IMR-90 (cell line): Measurements from ENCODE around the gene KCNIP1. TPM values are rescaled to one million over a fixed set of nuclear protein-coding genes. Genes with fewer than 3 reads are reported as not detected.

Source experiments
- ATAC-seq: fragments of 200-7000 bp; cut with Tn5 transposase; 2 replicates; pipeline ENCODE4 v1.9.1; 2020; ENCODE audit warnings: low read depth, mild to moderate bottlenecking, moderate library complexity
- BruUV-seq: library from RNA; stranded (reverse); fragments of 400-500 nt; replicated peaks from 2 replicates; lab custom pipeline; 2021; lab: Mats Ljungman, UMichigan
- CTCF ChIA-PET: fragments of 300-600 bp; formaldehyde crosslinking; extraction: SDS; loops from one replicate; lab custom pipeline; 2021; ENCODE audit warnings: antibody characterized with exemption; lab: Yijun Ruan, JAX
- POLR2A ChIA-PET: fragments of 300-600 bp; sonication (Branson Sonifier 250); formaldehyde crosslinking; loops from one replicate; lab custom pipeline; 2022; ENCODE audit warnings: antibody characterized with exemption; ENCODE audit not compliant: unreplicated experiment; lab: Charles Lee
- DNase-seq: peaks from one replicate; pipeline ENCODE4 v3.0.0; 2013
- H2AFZ ChIP-seq: replicated peaks from 2 replicates; pipeline ENCODE3; 2013; ENCODE audit warnings: low read length, mild to moderate bottlenecking; ENCODE audit not compliant: poor library complexity
- H2AK5ac ChIP-seq: 2 replicates; pipeline ENCODE4 v1.6.1; 2013; ENCODE audit warnings: low read depth, low read length, inconsistent platforms
- H2AK9ac ChIP-seq: replicated peaks from 2 replicates; pipeline ENCODE3; 2013; ENCODE audit warnings: mild to moderate bottlenecking, low read depth, low read length, moderate library complexity; ENCODE audit not compliant: poor library complexity
- H2BK120ac ChIP-seq: 2 replicates; pipeline ENCODE4 v1.6.1; 2013; ENCODE audit warnings: low read depth, low read length, inconsistent platforms
- H2BK15ac ChIP-seq: 3 replicates; pipeline ENCODE4 v1.6.1; 2013; ENCODE audit warnings: low read depth, low read length, inconsistent platforms
- H2BK20ac ChIP-seq: 2 replicates; pipeline ENCODE4 v1.6.1; 2013; ENCODE audit warnings: low read depth, mild to moderate bottlenecking, inconsistent platforms, low read length, moderate library complexity
- H2BK5ac ChIP-seq: 2 replicates; pipeline ENCODE4 v1.6.1; 2013; ENCODE audit warnings: mild to moderate bottlenecking, low read depth, low read length, inconsistent platforms; ENCODE audit not compliant: poor library complexity, severe bottlenecking
- H3K14ac ChIP-seq: replicated peaks from 2 replicates; pipeline ENCODE4 v1.6.1; 2013; ENCODE audit warnings: low read depth, low read length, inconsistent platforms
- H3K18ac ChIP-seq: 2 replicates; pipeline ENCODE4 v1.6.1; 2013; ENCODE audit warnings: low read depth, low read length, control low read depth
- H3K23ac ChIP-seq: 2 replicates; pipeline ENCODE4 v1.6.1; 2013; ENCODE audit warnings: low read depth, low read length, inconsistent platforms
- H3K27ac ChIP-seq: 2 replicates; pipeline ENCODE4 v1.5.1; 2013; ENCODE audit warnings: mild to moderate bottlenecking, control low read depth, low read length; ENCODE audit not compliant: insufficient read depth
- H3K27me3 ChIP-seq: 2 replicates; pipeline ENCODE4 v1.6.1; 2013; ENCODE audit warnings: low read length; ENCODE audit not compliant: control insufficient read depth, insufficient read depth
- H3K36me3 ChIP-seq: 2 replicates; pipeline ENCODE4 v1.6.1; 2013; ENCODE audit warnings: low read length, mixed read lengths; ENCODE audit not compliant: control insufficient read depth, insufficient read depth
- H3K4ac ChIP-seq: 2 replicates; pipeline ENCODE4 v1.6.1; 2013; ENCODE audit warnings: low read depth, low read length, inconsistent platforms
- H3K4me1 ChIP-seq: 2 replicates; pipeline ENCODE4 v1.6.1; 2013; ENCODE audit warnings: low read length, mixed read lengths; ENCODE audit not compliant: control insufficient read depth, insufficient read depth
- H3K4me2 ChIP-seq: 2 replicates; pipeline ENCODE4 v1.6.1; 2013; ENCODE audit warnings: low read depth, mild to moderate bottlenecking, control low read depth, low read length, moderate library complexity
- H3K4me3 ChIP-seq: 2 replicates; pipeline ENCODE4 v1.5.1; 2013; ENCODE audit warnings: low read depth, mild to moderate bottlenecking, control low read depth, low read length, moderate library complexity; ENCODE audit not compliant: insufficient read depth
- H3K56ac ChIP-seq: 2 replicates; pipeline ENCODE4 v1.6.1; 2013; ENCODE audit warnings: low read length, inconsistent platforms; ENCODE audit not compliant: insufficient read depth; ENCODE audit errors: extremely low read depth
- H3K79me1 ChIP-seq, 2 experiments: 2 replicates each; pipeline ENCODE4 v1.6.1; 2013; ENCODE audit warnings: low read length in 2 of 2, inconsistent platforms in 1 of 2, low read depth in 1 of 2
- H3K9ac ChIP-seq: 2 replicates; pipeline ENCODE4 v1.6.1; 2013; ENCODE audit warnings: low read depth, low read length, control low read depth
- H3K9me1 ChIP-seq: 2 replicates; pipeline ENCODE4 v1.6.1; 2013; ENCODE audit warnings: low read length, inconsistent platforms; ENCODE audit not compliant: insufficient read depth
- H3K9me3 ChIP-seq: 2 replicates; pipeline ENCODE4 v1.6.1; 2013; ENCODE audit warnings: low read length; ENCODE audit not compliant: control insufficient read depth, insufficient read depth
- H4K20me1 ChIP-seq: 2 replicates; pipeline ENCODE4 v1.6.1; 2013; ENCODE audit warnings: low read length, inconsistent platforms; ENCODE audit not compliant: insufficient read depth
- H4K5ac ChIP-seq: 2 replicates; pipeline ENCODE4 v1.6.1; 2013; ENCODE audit warnings: mild to moderate bottlenecking, low read depth, low read length, control low read depth
- H4K8ac ChIP-seq, 2 experiments: 2 replicates each; pipeline ENCODE4 v1.6.1; 2013; ENCODE audit warnings: low read depth in 2 of 2, low read length in 2 of 2, control low read depth in 1 of 2, inconsistent platforms in 1 of 2
- H4K91ac ChIP-seq: 2 replicates; pipeline ENCODE4 v1.6.1; 2013; ENCODE audit warnings: low read depth, low read length, inconsistent platforms; ENCODE audit not compliant: insufficient read depth
- BHLHE40 ChIP-seq: fragments of 150-350 bp; IDR thresholded peaks from 2 replicates; pipeline ENCODE4 v1.6.1; 2016; ENCODE audit warnings: mild to moderate bottlenecking, low read depth, low read length
- CEBPB ChIP-seq: IDR thresholded peaks from 2 replicates; pipeline ENCODE4 v1.6.1; 2012; ENCODE audit warnings: low read depth, low read length, improper control_type of control experiment
- CHD1 ChIP-seq: IDR thresholded peaks from 2 replicates; pipeline ENCODE4 v1.6.1; 2012; ENCODE audit warnings: low read depth, low read length, improper control_type of control experiment
- FOS ChIP-seq: fragments of 150-350 bp; IDR thresholded peaks from 2 replicates; pipeline ENCODE4 v1.6.1; 2016; ENCODE audit warnings: low read depth, low read length
- MAFK ChIP-seq: IDR thresholded peaks from 2 replicates; pipeline ENCODE4 v1.6.1; 2012; ENCODE audit warnings: low read depth, low read length, improper control_type of control experiment
- MAZ ChIP-seq: IDR thresholded peaks from 2 replicates; pipeline ENCODE4 v1.6.1; 2012; ENCODE audit warnings: low read depth, mild to moderate bottlenecking, low read length, improper control_type of control experiment, moderate library complexity, borderline replicate concordance
- MXI1 ChIP-seq: IDR thresholded peaks from 2 replicates; pipeline ENCODE4 v1.6.1; 2012; ENCODE audit warnings: low read depth, mild to moderate bottlenecking, low read length, moderate library complexity, borderline replicate concordance
- NFE2L2 ChIP-seq: fragments of 150-350 bp; IDR thresholded peaks from 2 replicates; pipeline ENCODE4 v1.6.1; 2016; ENCODE audit warnings: low read depth, mild to moderate bottlenecking, low read length
- POLR2A ChIP-seq: IDR thresholded peaks from 2 replicates; pipeline ENCODE4 v1.6.1; 2012; ENCODE audit warnings: mild to moderate bottlenecking, low read depth, low read length
- RAD21 ChIP-seq: IDR thresholded peaks from 2 replicates; pipeline ENCODE4 v1.6.1; 2012; ENCODE audit warnings: low read length, improper control_type of control experiment
- RCOR1 ChIP-seq: IDR thresholded peaks from 2 replicates; pipeline ENCODE4 v1.6.1; 2012; ENCODE audit warnings: mild to moderate bottlenecking, low read length, improper control_type of control experiment; ENCODE audit not compliant: insufficient replicate concordance
- RFX5 ChIP-seq: IDR thresholded peaks from 2 replicates; pipeline ENCODE4 v1.8.0; 2012; ENCODE audit warnings: low read depth, mild to moderate bottlenecking, low read length, moderate library complexity
- SMC3 ChIP-seq: fragments of 150-350 bp; IDR thresholded peaks from 2 replicates; pipeline ENCODE4 v1.6.1; 2016; ENCODE audit warnings: low read depth, mild to moderate bottlenecking, antibody characterized with exemption, low read length, moderate library complexity
- WGBS, 2 experiments: methylation state at CpG; one replicate each; pipeline versions ENCODE4 v1.1.5 to v1.1.7; 2013; ENCODE audit warnings: missing lambda C conversion rate in 2 of 2; ENCODE audit not compliant: insufficient read length in 1 of 2; ENCODE audit errors: extremely low coverage in 2 of 2; 5-methylcytosine and 5-hydroxymethylcytosine counted together
- dilution Hi-C: fragments of 300-500 bp; cut with HindIII; formaldehyde crosslinking; loops from one replicate; pipeline ENCODE4 v1.14.3; 2018; ENCODE audit warnings: low sequenced_read_pairs; ENCODE audit not compliant: unreplicated experiment
- in situ Hi-C: fragments of 300-500 bp; cut with MboI; formaldehyde crosslinking; loops from 3 replicates; pipeline ENCODE4 v1.14.3; 2019; ENCODE audit warnings: low sequenced_read_pairs, inconsistent platforms, mixed read lengths
- intact Hi-C: fragments of 100-400 bp; cut with micrococcal nuclease; formaldehyde crosslinking; loops from 2 replicates; pipeline ENCODE4 v1.10.0; 2022
- polyA plus RNA-seq, 3 experiments: library from polyadenylated mRNA; depleted of rRNA; stranded (reverse); fragments of >200 nt; gene quantifications; 2 replicates each; pipeline ENCODE4 v1.2.3, GENCODE V29; 2012; ENCODE audit warnings: low replicate concordance in 1 of 3
- total RNA-seq: library from RNA; depleted of rRNA; stranded (reverse); fragments of >200 nt; gene quantifications from 2 replicates; pipeline ENCODE4 v1.2.3, GENCODE V29; 2012
- TF ChIP-seq, protein P1 (sequence below): conservative IDR thresholded peaks from 2 replicates; pipeline ENCODE4 v1.5.1; 2012; ENCODE audit warnings: mild to moderate bottlenecking, low read depth, low read length, improper control_type of control experiment
- TF ChIP-seq, protein P2 (sequence below): fragments of 150-350 bp; IDR thresholded peaks from 2 replicates; pipeline ENCODE4 v1.6.1; 2017; ENCODE audit warnings: mild to moderate bottlenecking, antibody characterized with exemption, low read length, low read depth
- TF ChIP-seq, protein P3 (sequence below): fragments of 150-350 bp; IDR thresholded peaks from 2 replicates; pipeline ENCODE4 v1.6.1; 2016; ENCODE audit warnings: low read depth, mild to moderate bottlenecking, low read length, moderate library complexity, borderline replicate concordance

The KCNIP1 gene
- total and polyA plus RNA-seq, 2 of the 4 experiments (the other 2 are of a cell fraction): not detected

DNA sequence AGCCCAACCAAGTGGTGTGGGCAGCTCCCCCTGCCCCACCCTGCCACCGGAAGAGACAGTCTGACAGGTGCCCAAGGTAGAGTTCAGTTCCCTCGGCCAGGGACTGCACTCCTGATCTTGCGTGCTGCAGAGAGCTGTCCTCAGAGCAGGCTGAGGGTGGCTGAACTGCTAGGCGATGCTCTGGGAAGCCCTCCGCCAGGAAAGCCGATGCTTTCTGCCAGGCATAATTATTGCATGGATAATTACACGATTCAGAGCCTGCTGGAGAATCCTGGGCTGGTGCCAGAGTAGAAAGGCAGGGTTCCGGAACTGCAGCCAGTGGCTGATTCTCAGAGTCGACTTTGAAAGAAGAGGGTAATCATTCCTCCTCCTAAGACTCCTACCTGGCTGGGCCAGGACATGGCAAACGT lies 19.3 kb downstream of the KCNIP1 start:
- H3K27ac ChIP-seq: no peak overlapping the region
- intact Hi-C loops: no loop called here

More for the DNA sequence above, 19.3 kb downstream of the KCNIP1 start:
- no peaks in the 10 kb centered on the region for H3K9me3 ChIP-seq
- H3K79me1 ChIP-seq: no peaks in the 10 kb centered on the region
- no peak overlapping the region for H3K4me2 ChIP-seq
- H2AFZ ChIP-seq: no peak overlapping the region
- TF ChIP-seq MAZ: no peak
- no peak for TF ChIP-seq NFE2L2
- TF ChIP-seq, protein P1, sequence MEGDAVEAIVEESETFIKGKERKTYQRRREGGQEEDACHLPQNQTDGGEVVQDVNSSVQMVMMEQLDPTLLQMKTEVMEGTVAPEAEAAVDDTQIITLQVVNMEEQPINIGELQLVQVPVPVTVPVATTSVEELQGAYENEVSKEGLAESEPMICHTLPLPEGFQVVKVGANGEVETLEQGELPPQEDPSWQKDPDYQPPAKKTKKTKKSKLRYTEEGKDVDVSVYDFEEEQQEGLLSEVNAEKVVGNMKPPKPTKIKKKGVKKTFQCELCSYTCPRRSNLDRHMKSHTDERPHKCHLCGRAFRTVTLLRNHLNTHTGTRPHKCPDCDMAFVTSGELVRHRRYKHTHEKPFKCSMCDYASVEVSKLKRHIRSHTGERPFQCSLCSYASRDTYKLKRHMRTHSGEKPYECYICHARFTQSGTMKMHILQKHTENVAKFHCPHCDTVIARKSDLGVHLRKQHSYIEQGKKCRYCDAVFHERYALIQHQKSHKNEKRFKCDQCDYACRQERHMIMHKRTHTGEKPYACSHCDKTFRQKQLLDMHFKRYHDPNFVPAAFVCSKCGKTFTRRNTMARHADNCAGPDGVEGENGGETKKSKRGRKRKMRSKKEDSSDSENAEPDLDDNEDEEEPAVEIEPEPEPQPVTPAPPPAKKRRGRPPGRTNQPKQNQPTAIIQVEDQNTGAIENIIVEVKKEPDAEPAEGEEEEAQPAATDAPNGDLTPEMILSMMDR: no peak
- no peak for TF ChIP-seq BHLHE40
- TF ChIP-seq FOS: no peak
- TF ChIP-seq SMC3: no peak
- TF ChIP-seq MXI1: no peak
- TF ChIP-seq RCOR1: no peak
- no peak for TF ChIP-seq MAFK
- no peak for TF ChIP-seq RAD21
- no peak for TF ChIP-seq POLR2A
- TF ChIP-seq, protein P2, sequence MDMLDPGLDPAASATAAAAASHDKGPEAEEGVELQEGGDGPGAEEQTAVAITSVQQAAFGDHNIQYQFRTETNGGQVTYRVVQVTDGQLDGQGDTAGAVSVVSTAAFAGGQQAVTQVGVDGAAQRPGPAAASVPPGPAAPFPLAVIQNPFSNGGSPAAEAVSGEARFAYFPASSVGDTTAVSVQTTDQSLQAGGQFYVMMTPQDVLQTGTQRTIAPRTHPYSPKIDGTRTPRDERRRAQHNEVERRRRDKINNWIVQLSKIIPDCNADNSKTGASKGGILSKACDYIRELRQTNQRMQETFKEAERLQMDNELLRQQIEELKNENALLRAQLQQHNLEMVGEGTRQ: no peak
- TF ChIP-seq, protein P3, sequence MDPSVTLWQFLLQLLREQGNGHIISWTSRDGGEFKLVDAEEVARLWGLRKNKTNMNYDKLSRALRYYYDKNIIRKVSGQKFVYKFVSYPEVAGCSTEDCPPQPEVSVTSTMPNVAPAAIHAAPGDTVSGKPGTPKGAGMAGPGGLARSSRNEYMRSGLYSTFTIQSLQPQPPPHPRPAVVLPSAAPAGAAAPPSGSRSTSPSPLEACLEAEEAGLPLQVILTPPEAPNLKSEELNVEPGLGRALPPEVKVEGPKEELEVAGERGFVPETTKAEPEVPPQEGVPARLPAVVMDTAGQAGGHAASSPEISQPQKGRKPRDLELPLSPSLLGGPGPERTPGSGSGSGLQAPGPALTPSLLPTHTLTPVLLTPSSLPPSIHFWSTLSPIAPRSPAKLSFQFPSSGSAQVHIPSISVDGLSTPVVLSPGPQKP: no peak
- TF ChIP-seq CHD1: no peak
- no peak for TF ChIP-seq CEBPB
- no peak for TF ChIP-seq RFX5
- H3K23ac ChIP-seq: no peak overlapping the region
- H3K14ac ChIP-seq: no peak overlapping the region
- no peak overlapping the region for H3K18ac ChIP-seq
- no peaks in the 10 kb centered on the region for H3K36me3 ChIP-seq
- ChIA-PET CTCF (no interaction called here), POLR2A (no interaction called here)
- H2BK120ac ChIP-seq: no peak overlapping the region
- dilution Hi-C loops (no loop called here), in situ Hi-C loops (no loop called here)
- H4K20me1 ChIP-seq: no peaks in the 10 kb centered on the region
- H3K4ac ChIP-seq: no peak overlapping the region
- H2AK9ac ChIP-seq: no peak overlapping the region
- DNase-seq: no peak
- no peak overlapping the region for H2AK5ac ChIP-seq
- no peak overlapping the region for H4K91ac ChIP-seq
- no peak overlapping the region for H2BK5ac ChIP-seq
- no peak overlapping the region for H4K5ac ChIP-seq
- no peak overlapping the region for H3K9ac ChIP-seq
- no peak overlapping the region for H2BK15ac ChIP-seq
- H4K8ac ChIP-seq: no peak overlapping the region
- no TSS peak for BruUV-seq
- H2BK20ac ChIP-seq: no peak overlapping the region
- no peak overlapping the region for H3K56ac ChIP-seq
- H3K4me3 ChIP-seq: no peak overlapping the region
- H3K4me1 ChIP-seq: no peaks in the 10 kb centered on the region
- no peak for ATAC-seq
- no CpG with 5 or more reads among the region's 10 CpGs for WGBS, 2 experiments
- H3K9me1 ChIP-seq: no peaks in the 10 kb centered on the region
- H3K27me3 ChIP-seq: no peaks in the 10 kb centered on the region; the same call in 1 of the 2 replicates
